Spinal cord (tissue), 10 donors: ENCODE measurements around the gene PAPOLA. TPM values are rescaled to one million over a fixed set of nuclear protein-coding genes. Genes with fewer than 3 reads are reported as not detected.

ENCODE experiments used
- DNase-seq, 6 donors: peaks; one replicate each; pipeline versions ENCODE4 v3.0.0 to v3.0.0-alpha.2; 2013 to 2015; ENCODE audit warnings: low spot score in 6 of 6, low read depth in 4 of 6
- H3K27ac ChIP-seq: one replicate; pipeline ENCODE4 v1.5.1; 2013; ENCODE audit warnings: low read depth, low read length, control low read depth
- H3K27me3 ChIP-seq: one replicate; pipeline ENCODE4 v1.6.1; 2013; ENCODE audit warnings: low read length; ENCODE audit not compliant: control insufficient read depth, insufficient read depth
- H3K36me3 ChIP-seq: one replicate; pipeline ENCODE4 v1.6.1; 2013; ENCODE audit warnings: low read length; ENCODE audit not compliant: control insufficient read depth, insufficient read depth
- H3K4me1 ChIP-seq: one replicate; pipeline ENCODE4 v1.6.1; 2013; ENCODE audit warnings: low read length; ENCODE audit not compliant: control insufficient read depth, insufficient read depth
- H3K4me3 ChIP-seq: one replicate; pipeline ENCODE4 v1.5.1; 2013; ENCODE audit warnings: low read depth, low read length, control low read depth
- H3K9me3 ChIP-seq: one replicate; pipeline ENCODE4 v1.6.1; 2013; ENCODE audit warnings: low read length; ENCODE audit not compliant: control insufficient read depth, insufficient read depth
- WGBS: methylation state at CpG from one replicate; pipeline ENCODE4 v1.1.5; 2013; ENCODE audit warnings: missing lambda C conversion rate; ENCODE audit not compliant: insufficient coverage; 5-methylcytosine and 5-hydroxymethylcytosine counted together
- polyA plus RNA-seq, 2 donors: library from polyadenylated mRNA; unstranded; fragments of 120-200 nt; gene quantifications; one replicate each; pipeline ENCODE4 v1.2.1, GENCODE V29; 2013; ENCODE audit not compliant: insufficient read length in 2 of 2
- total RNA-seq, 2 donors: library from RNA; depleted of rRNA in 1 of 2; stranded (reverse); fragments of 120-200 nt in 1 of 2; fragments of >200 nt in 1 of 2; gene quantifications; one replicate each; pipeline versions ENCODE4 v1.2.3 to v1.2.4, GENCODE V29; 2013 to 2014
- donor health status: healthy.

The PAPOLA gene
- total and polyA plus RNA-seq, 4 donors: 122 to 197 (median 140) TPM

- no peak for DNase-seq
- H3K27me3 ChIP-seq: no peaks in the 10 kb centered on the region
- H3K9me3 ChIP-seq: no peaks in the 10 kb centered on the region
- no peak overlapping the region for H3K4me3 ChIP-seq
- peaks cover 34% of the 10 kb centered on the region for H3K4me1 ChIP-seq
- WGBS: 70% methylated on average over 7 of the region's 8 CpGs
- no peak overlapping the region for H3K27ac ChIP-seq
- no peaks in the 10 kb centered on the region for H3K36me3 ChIP-seq
Measured at GRCh38 chr14:96581026-96581425, 78.8 kb downstream of the PAPOLA start.

GRCh38 chr14:96581902-96582301 is 79.7 kb downstream of the PAPOLA start:
- H3K36me3 ChIP-seq: no peaks in the 10 kb centered on the region
- no peak for DNase-seq
- no peak overlapping the region for H3K4me3 ChIP-seq
- 89% methylated on average over 7 of the region's 7 CpGs for WGBS
- H3K27me3 ChIP-seq: no peaks in the 10 kb centered on the region
- H3K4me1 ChIP-seq: peaks cover 36% of the 10 kb centered on the region
- no peaks in the 10 kb centered on the region for H3K9me3 ChIP-seq
- H3K27ac ChIP-seq: no peak overlapping the region

GRCh38 chr14:96582411-96582961 is 80.3 kb downstream of the PAPOLA start:
- peaks cover 38% of the 10 kb centered on the region for H3K4me1 ChIP-seq
- no peak overlapping the region for H3K4me3 ChIP-seq
- H3K27ac ChIP-seq: no peak overlapping the region
- H3K27me3 ChIP-seq: no peaks in the 10 kb centered on the region
- no peak for DNase-seq
- no peaks in the 10 kb centered on the region for H3K9me3 ChIP-seq
- no peaks in the 10 kb centered on the region for H3K36me3 ChIP-seq
- WGBS: 83% methylated on average over 11 of the region's 12 CpGs

GRCh38 chr14:96582995-96583394 is 80.8 kb downstream of the PAPOLA start:
- Histone ChIP-seq H3K27ac (no peak overlapping the region), H3K9me3 (no peaks in the 10 kb centered on the region), H3K27me3 (no peaks in the 10 kb centered on the region), H3K4me3 (no peak overlapping the region), H3K36me3 (no peaks in the 10 kb centered on the region), H3K4me1 (peaks cover 38% of the 10 kb centered on the region)
- WGBS: no CpG with 5 or more reads among the region's 4 CpGs
- no peak for DNase-seq

GRCh38 chr14:96583569-96584041 is 81.4 kb downstream of the PAPOLA start:
- Histone ChIP-seq H3K9me3 (no peaks in the 10 kb centered on the region), H3K4me3 (no peak overlapping the region), H3K4me1 (peaks cover 41% of the 10 kb centered on the region), H3K27me3 (no peaks in the 10 kb centered on the region), H3K36me3 (no peaks in the 10 kb centered on the region), H3K27ac (no peak overlapping the region)
- DNase-seq: no peak
- WGBS: 86% methylated on average over 9 of the region's 10 CpGs

- no peak overlapping the region for H3K4me3 ChIP-seq
- no peaks in the 10 kb centered on the region for H3K36me3 ChIP-seq
- 21% methylated on average over 15 of the region's 15 CpGs for WGBS
- H3K9me3 ChIP-seq: no peaks in the 10 kb centered on the region
- H3K4me1 ChIP-seq: peaks cover 48% of the 10 kb centered on the region
- no peaks in the 10 kb centered on the region for H3K27me3 ChIP-seq
- peak in 4 of 6 donors; percentile 32 to 92 (median 64) for DNase-seq
- no peak overlapping the region for H3K27ac ChIP-seq
Measured at GRCh38 chr14:96584199-96584906, 82.2 kb downstream of the PAPOLA start.

- Histone ChIP-seq H3K4me3 (no peak overlapping the region), H3K9me3 (no peaks in the 10 kb centered on the region), H3K27ac (no peak overlapping the region), H3K36me3 (no peaks in the 10 kb centered on the region), H3K4me1 (peaks cover 51% of the 10 kb centered on the region), H3K27me3 (no peaks in the 10 kb centered on the region)
- no peak for DNase-seq
- WGBS: 72% methylated on average over 13 of the region's 20 CpGs
Measured at GRCh38 chr14:96584907-96585671, 82.9 kb downstream of the PAPOLA start.

- WGBS: no CpG with 5 or more reads among the region's 3 CpGs
Measured at GRCh38 chr14:96585672-96586013, 83.5 kb downstream of the PAPOLA start.

GRCh38 chr14:96586056-96586455 is 83.9 kb downstream of the PAPOLA start:
- Histone ChIP-seq H3K4me1 (peaks cover 51% of the 10 kb centered on the region), H3K27me3 (no peaks in the 10 kb centered on the region), H3K36me3 (no peaks in the 10 kb centered on the region), H3K27ac (no peak overlapping the region), H3K4me3 (no peak overlapping the region), H3K9me3 (no peaks in the 10 kb centered on the region)
- DNase-seq: no peak
- 78% methylated on average over 8 of the region's 11 CpGs for WGBS

More at GRCh38 chr14:96585672-96586013, 83.5 kb downstream of the PAPOLA start:
- Histone ChIP-seq H3K27me3 (no peaks in the 10 kb centered on the region), H3K4me3 (no peak overlapping the region), H3K27ac (no peak overlapping the region), H3K4me1 (peaks cover 51% of the 10 kb centered on the region), H3K9me3 (no peaks in the 10 kb centered on the region), H3K36me3 (no peaks in the 10 kb centered on the region)
- DNase-seq: peak in 1 of 6 donors; percentile 85
